BE2C (cell line): ENCODE data around the gene SLC25A10.

Source experiments
- DNase-seq: peaks from one replicate; pipeline ENCODE4 v3.0.0-alpha.2; 2020
- H3K27me3 ChIP-seq: fragments of 250-450 bp; sonication (Bioruptor Pico); 2 replicates; pipeline ENCODE4 v1.5.1; 2020; ENCODE audit warnings: mild to moderate bottlenecking
- H3K36me3 ChIP-seq: fragments of 250-450 bp; sonication (Bioruptor Pico); 2 replicates; pipeline ENCODE4 v1.5.1; 2020; ENCODE audit warnings: mild to moderate bottlenecking
- H3K4me1 ChIP-seq: fragments of 250-450 bp; sonication (Bioruptor Pico); 2 replicates; pipeline ENCODE4 v1.5.1; 2020
- H3K4me3 ChIP-seq: 2 replicates; pipeline ENCODE4 v1.5.1; 2011; ENCODE audit warnings: low read depth, low read length
- H3K9me3 ChIP-seq: fragments of 250-450 bp; sonication (Bioruptor Pico); 2 replicates; pipeline ENCODE4 v1.5.1; 2020
- TF ChIP-seq, protein P1 (sequence below): IDR thresholded peaks from 2 replicates; pipeline ENCODE4 v1.5.1; 2012; ENCODE audit warnings: mild to moderate bottlenecking, low read depth, low read length

The SLC25A10 gene

DNA sequence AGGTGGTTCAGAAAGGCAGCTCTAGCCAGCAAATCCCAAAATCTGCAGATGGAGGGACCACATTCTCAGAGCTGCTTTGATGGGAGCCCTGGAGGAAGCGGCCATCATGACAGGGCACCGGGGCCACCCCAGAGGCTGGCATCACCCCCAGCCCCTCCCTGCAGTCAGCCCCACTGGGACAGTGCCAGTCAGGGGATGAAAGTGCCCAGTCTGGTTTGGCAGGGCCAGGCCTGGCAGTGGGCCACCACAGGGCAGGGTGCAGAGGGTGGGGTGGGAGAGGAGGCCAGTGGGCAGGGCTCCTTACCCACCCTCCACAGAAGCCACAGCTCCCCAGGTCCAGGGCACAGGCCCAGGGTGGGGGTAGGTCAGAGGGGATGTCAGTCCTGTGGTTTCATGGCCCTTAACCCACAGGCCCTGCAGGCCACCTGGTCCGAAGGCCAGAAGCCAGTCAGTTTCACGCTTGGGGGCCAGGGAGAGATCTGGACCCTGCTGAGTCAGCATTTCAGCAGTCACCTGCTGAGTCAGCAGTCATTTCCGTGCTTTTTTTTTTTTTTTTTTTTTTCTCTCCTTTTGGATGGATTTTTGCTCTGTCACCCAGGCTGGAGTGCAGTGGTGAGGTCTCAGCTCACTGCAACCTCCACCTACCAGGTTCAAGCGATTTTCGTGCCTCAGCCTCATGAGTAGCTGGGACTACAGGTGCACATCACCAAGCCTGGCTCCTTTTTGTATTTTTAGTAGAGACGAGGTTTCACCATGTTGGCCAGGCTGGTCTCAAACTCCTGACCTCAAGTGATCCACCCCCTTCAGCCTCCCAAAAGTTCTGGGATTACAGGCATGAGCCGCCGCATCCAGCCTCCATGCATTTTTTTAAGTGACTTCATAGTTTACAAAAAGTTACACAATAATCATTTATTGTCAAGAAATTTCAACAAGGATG lies 10.4 kb downstream of the SLC25A10 start:
- H3K4me3 ChIP-seq, result no peak overlapping the region
- no peaks in the 10 kb centered on the region for H3K27me3 ChIP-seq
- no peak for DNase-seq

DNA sequence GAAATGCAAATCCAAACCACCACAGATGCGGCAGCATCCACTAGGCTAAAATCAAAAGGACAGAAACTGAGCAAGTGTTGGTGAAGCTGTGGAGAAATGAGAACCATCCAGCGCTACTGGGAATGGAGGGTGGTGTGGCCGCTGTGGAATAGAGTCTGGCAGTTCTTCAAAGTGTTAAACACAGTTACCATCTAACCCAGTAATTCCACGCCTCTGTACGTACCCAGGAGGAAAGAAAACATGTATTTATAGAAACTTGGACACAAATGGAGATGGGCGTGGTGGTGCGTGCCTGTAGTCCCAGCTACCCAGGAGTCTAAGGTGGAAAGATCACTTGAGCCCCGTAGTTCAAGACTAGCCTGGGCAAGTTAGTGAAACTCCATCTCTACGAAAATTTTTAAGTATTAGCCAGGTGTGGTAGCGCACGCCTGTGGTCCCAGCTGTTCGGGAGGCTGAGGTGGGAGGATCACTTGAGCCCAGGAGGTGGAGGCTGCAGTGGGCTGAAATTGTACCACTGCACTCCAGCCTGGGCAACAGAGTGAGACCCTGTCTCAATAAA lies 11.6 kb downstream of the SLC25A10 start:
- Histone ChIP-seq H3K4me3 (no peak overlapping the region), H3K9me3 (no peaks in the 10 kb centered on the region; the same call in 1 of the 2 replicates), H3K27me3 (no peaks in the 10 kb centered on the region), H3K36me3 (no peaks in the 10 kb centered on the region), H3K4me1 (no peaks in the 10 kb centered on the region; the same call in none of the 2 replicates)
- DNase-seq, result no peak
- TF ChIP-seq, protein P1, sequence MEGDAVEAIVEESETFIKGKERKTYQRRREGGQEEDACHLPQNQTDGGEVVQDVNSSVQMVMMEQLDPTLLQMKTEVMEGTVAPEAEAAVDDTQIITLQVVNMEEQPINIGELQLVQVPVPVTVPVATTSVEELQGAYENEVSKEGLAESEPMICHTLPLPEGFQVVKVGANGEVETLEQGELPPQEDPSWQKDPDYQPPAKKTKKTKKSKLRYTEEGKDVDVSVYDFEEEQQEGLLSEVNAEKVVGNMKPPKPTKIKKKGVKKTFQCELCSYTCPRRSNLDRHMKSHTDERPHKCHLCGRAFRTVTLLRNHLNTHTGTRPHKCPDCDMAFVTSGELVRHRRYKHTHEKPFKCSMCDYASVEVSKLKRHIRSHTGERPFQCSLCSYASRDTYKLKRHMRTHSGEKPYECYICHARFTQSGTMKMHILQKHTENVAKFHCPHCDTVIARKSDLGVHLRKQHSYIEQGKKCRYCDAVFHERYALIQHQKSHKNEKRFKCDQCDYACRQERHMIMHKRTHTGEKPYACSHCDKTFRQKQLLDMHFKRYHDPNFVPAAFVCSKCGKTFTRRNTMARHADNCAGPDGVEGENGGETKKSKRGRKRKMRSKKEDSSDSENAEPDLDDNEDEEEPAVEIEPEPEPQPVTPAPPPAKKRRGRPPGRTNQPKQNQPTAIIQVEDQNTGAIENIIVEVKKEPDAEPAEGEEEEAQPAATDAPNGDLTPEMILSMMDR, result no peak

More for the DNA sequence above, 10.4 kb downstream of the SLC25A10 start:
- Histone ChIP-seq H3K4me1 (no peaks in the 10 kb centered on the region; the same call in none of the 2 replicates), H3K9me3 (no peaks in the 10 kb centered on the region; the same call in 1 of the 2 replicates), H3K36me3 (peaks cover 4% of the 10 kb centered on the region; the same call in 1 of the 2 replicates)
- TF ChIP-seq, protein P1, result no peak

DNA sequence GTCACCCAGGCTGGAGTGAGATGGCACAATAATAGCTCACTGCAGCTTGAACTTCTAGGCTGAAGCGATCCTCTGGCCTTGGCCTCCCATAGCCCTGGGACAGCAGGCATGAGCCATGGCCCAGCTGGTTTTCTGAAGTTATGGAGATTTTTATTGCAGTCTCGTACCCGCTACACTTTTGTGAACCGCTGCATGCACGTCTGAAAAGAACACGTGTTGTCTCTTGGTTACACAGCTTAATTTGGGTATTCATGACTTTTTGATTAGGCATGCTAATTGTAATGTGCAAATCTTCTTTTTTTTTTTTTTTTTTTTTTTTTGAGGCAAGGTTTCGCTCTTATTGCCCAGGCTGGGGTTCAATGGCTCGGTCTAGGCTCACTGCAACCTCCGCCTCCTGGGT lies 13.4 kb downstream of the SLC25A10 start:
- TF ChIP-seq, protein P1, result no peak
- no peaks in the 10 kb centered on the region; the same call in 1 of the 2 replicates for H3K9me3 ChIP-seq

DNA sequence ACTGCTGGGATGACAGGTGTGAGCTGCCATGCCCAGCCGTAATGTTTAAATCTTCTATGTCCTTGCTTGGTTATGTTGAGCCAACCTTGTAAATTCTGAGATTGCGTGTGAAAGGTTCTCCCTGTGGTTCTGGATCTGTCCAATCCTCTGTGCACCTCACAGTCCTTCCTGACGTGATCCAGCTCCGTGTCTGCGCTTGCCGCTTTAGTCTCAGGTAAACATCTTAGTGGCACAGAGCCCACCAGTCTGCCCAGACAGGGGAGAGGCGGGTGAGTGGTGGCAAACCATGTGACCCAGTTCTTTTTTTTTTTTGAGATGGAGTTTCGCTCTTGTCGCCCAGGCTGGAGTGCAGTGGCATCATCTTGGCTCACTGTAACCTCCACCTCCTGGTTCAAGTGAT lies 13.9 kb downstream of the SLC25A10 start:
- TF ChIP-seq, protein P1, result no peak
- no peaks in the 10 kb centered on the region; the same call in none of the 2 replicates for H3K4me1 ChIP-seq

More for the DNA sequence above, 13.4 kb downstream of the SLC25A10 start:
- Histone ChIP-seq H3K27me3 (no peaks in the 10 kb centered on the region), H3K4me3 (no peak overlapping the region), H3K4me1 (no peaks in the 10 kb centered on the region; the same call in none of the 2 replicates), H3K36me3 (no peaks in the 10 kb centered on the region)
- no peak for DNase-seq

DNA sequence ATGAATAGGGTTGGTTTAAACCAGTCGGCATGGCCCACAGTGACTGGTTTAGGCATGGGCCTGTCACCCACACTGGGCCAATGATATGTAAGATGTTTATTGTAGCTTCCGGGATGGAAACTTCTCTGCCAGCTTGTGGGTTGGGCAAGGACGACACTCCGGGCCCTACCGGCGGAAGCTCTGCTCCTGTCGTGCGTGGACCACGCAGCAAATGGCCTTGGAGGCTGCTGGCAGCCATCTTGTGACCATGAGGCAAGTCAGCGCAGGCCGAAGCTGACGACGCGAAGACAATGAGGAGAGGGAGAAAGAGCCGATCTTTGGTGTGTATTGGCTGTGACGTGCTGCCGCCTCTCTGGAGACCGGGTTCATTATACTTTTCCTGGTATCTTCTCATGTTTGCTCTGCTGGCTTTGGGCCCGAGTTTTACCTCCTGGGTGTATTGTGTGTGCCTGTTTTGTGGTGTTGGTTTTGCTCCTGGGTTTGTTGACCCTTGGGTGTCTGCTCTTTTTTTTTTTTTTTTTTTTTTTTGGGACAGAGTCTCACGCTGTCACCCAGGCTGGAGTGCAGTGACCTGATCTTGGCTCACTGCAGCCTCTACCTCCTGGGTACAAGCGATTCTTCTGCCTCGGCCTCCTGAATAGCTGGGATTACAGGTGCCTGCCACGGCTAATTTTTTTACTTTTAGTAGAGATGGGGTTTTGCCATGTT lies 15.4 kb downstream of the SLC25A10 start:
- Histone ChIP-seq H3K9me3 (no peaks in the 10 kb centered on the region), H3K4me3 (no peak overlapping the region), H3K4me1 (no peaks in the 10 kb centered on the region), H3K36me3 (no peaks in the 10 kb centered on the region), H3K27me3 (no peaks in the 10 kb centered on the region; the same call in 1 of the 2 replicates)
- TF ChIP-seq, protein P1, result no peak
- no peak for DNase-seq

More for the DNA sequence above, 13.9 kb downstream of the SLC25A10 start:
- DNase-seq, result no peak
- Histone ChIP-seq H3K36me3 (no peaks in the 10 kb centered on the region), H3K9me3 (no peaks in the 10 kb centered on the region; the same call in 1 of the 2 replicates), H3K4me3 (no peak overlapping the region), H3K27me3 (no peaks in the 10 kb centered on the region)
